OCI-M1 (cell line): ENCODE data around the gene CLMN.

Source experiments
- DNase-seq: peaks from one replicate; lab custom pipeline; 2025; lab: John Stamatoyannopoulos, UW

Gene CLMN

GRCh38 chr14:95320078-95320895 lies 579 bp upstream of the CLMN start:
- DNase-seq = no peak

GRCh38 chr14:95318399-95319311 lies 1.1 kb downstream of the CLMN start:
- no peak for DNase-seq

- DNase-seq = no peak
These were observed 1.8 kb downstream of the CLMN start for GRCh38 chr14:95317817-95318343.

- DNase-seq = no peak
These were observed 2.9 kb downstream of the CLMN start for GRCh38 chr14:95316821-95317220.

GRCh38 chr14:95315579-95315978 lies 4.1 kb downstream of the CLMN start:
- no peak for DNase-seq

GRCh38 chr14:95315156-95315555 lies 4.6 kb downstream of the CLMN start:
- no peak for DNase-seq

- DNase-seq = no peak
These were observed 5.1 kb downstream of the CLMN start for GRCh38 chr14:95314609-95315008.

- DNase-seq = peak; percentile 27
These were observed 6.0 kb downstream of the CLMN start for GRCh38 chr14:95313707-95314106.

GRCh38 chr14:95313190-95313589 lies 6.5 kb downstream of the CLMN start:
- no peak for DNase-seq

- no peak for DNase-seq
These were observed 7.4 kb downstream of the CLMN start for GRCh38 chr14:95312311-95312710.

- DNase-seq = no peak
These were observed 8.0 kb downstream of the CLMN start for GRCh38 chr14:95311752-95312151.

GRCh38 chr14:95310635-95311380 lies 8.9 kb downstream of the CLMN start:
- no peak for DNase-seq

- no peak for DNase-seq
These were observed 10.3 kb downstream of the CLMN start for GRCh38 chr14:95309261-95310051.

- DNase-seq = no peak
These were observed 11.6 kb downstream of the CLMN start for GRCh38 chr14:95308073-95308472.

- no peak for DNase-seq
These were observed 12.2 kb downstream of the CLMN start for GRCh38 chr14:95307402-95308041.

GRCh38 chr14:95305940-95306339 lies 13.8 kb downstream of the CLMN start:
- DNase-seq = no peak

GRCh38 chr14:95305145-95305544 lies 14.6 kb downstream of the CLMN start:
- no peak for DNase-seq

GRCh38 chr14:95304342-95304741 lies 15.4 kb downstream of the CLMN start:
- no peak for DNase-seq

GRCh38 chr14:95303552-95303951 lies 16.2 kb downstream of the CLMN start:
- no peak for DNase-seq

- no peak for DNase-seq
These were observed 16.8 kb downstream of the CLMN start for GRCh38 chr14:95302667-95303506.
